ENCODE results near the gene TPRN.

TPRN gene

GRCh38 chr9:137236238-137236935 lies 35.8 kb upstream of the TPRN start:
- peak; percentile 92 for DNase-seq

GRCh38 chr9:137235424-137236237 lies 35.1 kb upstream of the TPRN start:
- no peak for DNase-seq

GRCh38 chr9:137234758-137235423 lies 34.4 kb upstream of the TPRN start:
- DNase-seq, result no peak

GRCh38 chr9:137234055-137234697 lies 33.6 kb upstream of the TPRN start:
- DNase-seq, result no peak

- no peak for DNase-seq
Measured at GRCh38 chr9:137233143-137233980, 32.8 kb upstream of the TPRN start.

- DNase-seq, result no peak
Measured at GRCh38 chr9:137232510-137232909, 32.0 kb upstream of the TPRN start.

GRCh38 chr9:137232101-137232500 lies 31.6 kb upstream of the TPRN start:
- no peak for DNase-seq

- no peak for DNase-seq
Measured at GRCh38 chr9:137231372-137232039, 31.0 kb upstream of the TPRN start.

- DNase-seq, result no peak
Measured at GRCh38 chr9:137230705-137231371, 30.3 kb upstream of the TPRN start, which contains the start of gene SLC34A3. SLC34A3 (plus strand) TSS chr9:137230901; CDS start chr9:137231703, 802 bp downstream.

- DNase-seq, result no peak
Measured at GRCh38 chr9:137229903-137230704, 29.6 kb upstream of the TPRN start.

- DNase-seq, result no peak
Measured at GRCh38 chr9:137228968-137229896, 28.7 kb upstream of the TPRN start.

GRCh38 chr9:137228506-137228967 lies 28.0 kb upstream of the TPRN start:
- DNase-seq, result no peak

GRCh38 chr9:137227853-137228505 lies 27.4 kb upstream of the TPRN start:
- peak; percentile 40 for DNase-seq

GRCh38 chr9:137227054-137227852 lies 26.7 kb upstream of the TPRN start, which contains the start of gene RNF224:
RNF224 (plus strand) TSS chr9:137227502; CDS start chr9:137228336, 834 bp downstream.
- DNase-seq, result peak; percentile 86

GRCh38 chr9:137226338-137227053 lies 26.0 kb upstream of the TPRN start:
- no peak for DNase-seq

GRCh38 chr9:137225699-137226331 lies 25.3 kb upstream of the TPRN start:
- DNase-seq, result no peak

All from OCI-M1 (cell line).